GM12872 (cell line): Measurements from ENCODE around the gene DSN1.

Experiments used
- TF ChIP-seq, protein P1 (sequence below): IDR thresholded peaks from 3 replicates; pipeline ENCODE4 v1.5.1; 2011; ENCODE audit warnings: low read depth, mild to moderate bottlenecking, low read length, moderate library complexity; ENCODE audit not compliant: insufficient read depth

Gene DSN1

GRCh38 chr20:36793294-36794115 lies 19.9 kb upstream of the DSN1 start:
- TF ChIP-seq, protein P1, sequence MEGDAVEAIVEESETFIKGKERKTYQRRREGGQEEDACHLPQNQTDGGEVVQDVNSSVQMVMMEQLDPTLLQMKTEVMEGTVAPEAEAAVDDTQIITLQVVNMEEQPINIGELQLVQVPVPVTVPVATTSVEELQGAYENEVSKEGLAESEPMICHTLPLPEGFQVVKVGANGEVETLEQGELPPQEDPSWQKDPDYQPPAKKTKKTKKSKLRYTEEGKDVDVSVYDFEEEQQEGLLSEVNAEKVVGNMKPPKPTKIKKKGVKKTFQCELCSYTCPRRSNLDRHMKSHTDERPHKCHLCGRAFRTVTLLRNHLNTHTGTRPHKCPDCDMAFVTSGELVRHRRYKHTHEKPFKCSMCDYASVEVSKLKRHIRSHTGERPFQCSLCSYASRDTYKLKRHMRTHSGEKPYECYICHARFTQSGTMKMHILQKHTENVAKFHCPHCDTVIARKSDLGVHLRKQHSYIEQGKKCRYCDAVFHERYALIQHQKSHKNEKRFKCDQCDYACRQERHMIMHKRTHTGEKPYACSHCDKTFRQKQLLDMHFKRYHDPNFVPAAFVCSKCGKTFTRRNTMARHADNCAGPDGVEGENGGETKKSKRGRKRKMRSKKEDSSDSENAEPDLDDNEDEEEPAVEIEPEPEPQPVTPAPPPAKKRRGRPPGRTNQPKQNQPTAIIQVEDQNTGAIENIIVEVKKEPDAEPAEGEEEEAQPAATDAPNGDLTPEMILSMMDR, result no peak

DNA sequence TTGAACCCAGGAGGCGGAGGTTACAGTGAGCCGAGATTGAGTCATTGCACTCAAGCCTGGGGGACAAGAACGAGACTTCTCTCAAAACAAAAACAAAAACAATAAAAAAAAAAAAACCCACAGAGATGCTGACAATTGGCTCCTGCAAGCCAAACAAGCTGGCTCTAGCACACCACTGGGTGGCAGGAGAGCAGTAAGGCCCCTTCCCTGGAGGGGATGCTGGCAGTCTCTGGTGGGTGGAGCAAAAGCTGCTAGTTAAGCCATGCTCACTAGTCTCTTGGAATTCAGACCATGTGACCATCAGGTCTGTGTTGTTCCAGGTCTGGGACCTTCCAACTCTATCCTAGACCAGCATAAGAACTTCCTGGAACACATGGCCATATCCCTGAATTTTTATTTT lies 18.9 kb upstream of the DSN1 start:
- TF ChIP-seq, protein P1, result peak; percentile 66

GRCh38 chr20:36791862-36792261 lies 18.3 kb upstream of the DSN1 start:
- TF ChIP-seq, protein P1, result no peak

DNA sequence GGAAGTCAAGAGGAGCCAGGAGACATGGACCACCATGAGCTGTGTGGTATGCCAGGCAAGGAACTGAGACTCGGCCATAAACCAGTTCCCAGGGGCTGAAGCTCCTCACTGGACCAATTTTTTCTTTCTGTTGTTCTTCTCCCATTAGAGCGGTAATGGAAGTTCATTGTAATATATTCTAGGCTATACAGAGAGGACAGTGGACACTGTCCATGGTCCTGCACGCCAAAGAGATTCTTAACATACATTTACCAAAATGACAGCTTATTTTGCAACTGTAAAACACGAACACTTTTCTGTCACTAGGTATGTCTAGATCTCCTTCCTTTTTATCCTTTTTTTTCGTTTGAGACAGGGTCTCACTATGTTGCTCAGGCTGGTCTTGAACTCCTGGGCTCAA lies 13.1 kb upstream of the DSN1 start:
- TF ChIP-seq, protein P1, result no peak

GRCh38 chr20:36786246-36786645 lies 12.7 kb upstream of the DSN1 start:
- TF ChIP-seq, protein P1, result no peak

DNA sequence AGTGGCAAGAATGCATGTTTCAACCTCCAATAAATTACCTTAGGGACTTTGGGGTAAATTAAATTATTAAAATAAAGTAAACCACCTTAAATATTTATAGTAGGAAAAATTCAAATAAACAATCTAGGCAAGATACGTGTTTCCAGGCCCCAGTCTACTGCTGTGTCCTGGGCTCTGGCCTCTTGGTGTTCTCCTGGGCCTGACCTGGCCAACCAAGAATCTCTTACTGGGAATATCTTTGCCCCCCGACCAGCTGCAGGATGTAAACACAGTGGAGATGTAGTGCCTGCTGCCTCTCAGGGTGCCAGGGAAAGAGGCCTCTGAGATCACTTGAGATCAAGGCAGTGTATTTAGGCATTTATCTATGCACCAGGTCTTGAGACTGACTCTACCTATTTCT lies 11.7 kb upstream of the DSN1 start:
- TF ChIP-seq, protein P1, result no peak

- TF ChIP-seq, protein P1, result no peak
Measured at GRCh38 chr20:36784900-36785299, 11.3 kb upstream of the DSN1 start.
